Smooth muscle cell (in vitro differentiated cells): ENCODE results near the gene EFNA2. TPM values are rescaled to one million over a fixed set of nuclear protein-coding genes. Genes with fewer than 3 reads are reported as not detected.
A peak's percentile ranks its signal among the peaks of the same experiment; 100 is the strongest.

Experiments
- DNase-seq: peaks from one replicate; lab custom pipeline; 2025; ENCODE audit not compliant: unreplicated experiment; lab: John Stamatoyannopoulos, UW
- H2AFZ ChIP-seq: fragments of 200-600 bp; sonication (generic); 2 replicates; pipeline ENCODE4 v1.6.0; 2016; ENCODE audit warnings: antibody characterized with exemption, low read depth, mild to moderate bottlenecking
- H3F3A ChIP-seq: fragments of 200-600 bp; sonication (generic); 2 replicates; pipeline ENCODE4 v1.6.0; 2017; ENCODE audit warnings: antibody characterized with exemption, low read depth
- H3K27ac ChIP-seq: fragments of 200-600 bp; sonication (generic); 2 replicates; pipeline ENCODE4 v1.5.1; 2016; ENCODE audit warnings: low read depth, mild to moderate bottlenecking
- H3K27me3 ChIP-seq: fragments of 200-600 bp; sonication (generic); 2 replicates; pipeline ENCODE4 v1.6.1; 2016; ENCODE audit warnings: low read depth, mild to moderate bottlenecking
- H3K36me3 ChIP-seq: fragments of 200-600 bp; sonication (generic); 2 replicates; pipeline ENCODE4 v1.5.1; 2016; ENCODE audit warnings: low read depth
- H3K4me1 ChIP-seq: fragments of 200-600 bp; sonication (generic); 2 replicates; pipeline ENCODE4 v1.5.1; 2016; ENCODE audit warnings: low read depth
- H3K4me2 ChIP-seq: fragments of 200-600 bp; sonication (generic); 2 replicates; pipeline ENCODE4 v1.6.0; 2016; ENCODE audit warnings: mild to moderate bottlenecking
- H3K4me3 ChIP-seq: fragments of 200-600 bp; sonication (generic); 2 replicates; pipeline ENCODE4 v1.5.1; 2016; ENCODE audit warnings: mild to moderate bottlenecking
- H3K79me2 ChIP-seq: fragments of 200-600 bp; sonication (generic); 2 replicates; pipeline ENCODE4 v1.6.0; 2016; ENCODE audit warnings: low read depth, mild to moderate bottlenecking
- H3K9ac ChIP-seq: fragments of 200-600 bp; sonication (generic); 2 replicates; pipeline ENCODE4 v1.6.0; 2016; ENCODE audit warnings: low read depth
- H3K9me3 ChIP-seq: fragments of 200-600 bp; sonication (generic); replicated peaks from 2 replicates; pipeline ENCODE4 v1.5.1; 2016; ENCODE audit warnings: low read depth
- H4K20me1 ChIP-seq: fragments of 200-600 bp; sonication (generic); 2 replicates; pipeline ENCODE4 v1.6.0; 2016; ENCODE audit warnings: low read depth
- CTCF ChIP-seq: fragments of 200-600 bp; sonication (generic); IDR thresholded peaks from 2 replicates; pipeline ENCODE4 v1.5.1; 2017; ENCODE audit warnings: borderline replicate concordance, mild to moderate bottlenecking, antibody characterized with exemption; ENCODE audit not compliant: insufficient read depth, poor library complexity, severe bottlenecking
- WGBS: methylation state at CpG from one replicate; pipeline ENCODE4 v1.1.7; 2016; ENCODE audit warnings: low lambda C conversion rate; 5-methylcytosine and 5-hydroxymethylcytosine counted together
- polyA plus RNA-seq: library from polyadenylated mRNA; unstranded; fragments of >200 nt; fragmentation: Nextera tagmentation; extraction: Ambion mirVana; gene quantifications from 2 replicates; pipeline ENCODE4 v1.2.1, GENCODE V29; 2016
- total RNA-seq: library from RNA; depleted of rRNA; stranded (reverse); fragments of >200 nt; gene quantifications from 2 replicates; pipeline ENCODE4 v1.2.3, GENCODE V29; 2014

Gene EFNA2
- total and polyA plus RNA-seq, 2 experiments from 2014 or later = 0.89 to 6.2 TPM

DNA sequence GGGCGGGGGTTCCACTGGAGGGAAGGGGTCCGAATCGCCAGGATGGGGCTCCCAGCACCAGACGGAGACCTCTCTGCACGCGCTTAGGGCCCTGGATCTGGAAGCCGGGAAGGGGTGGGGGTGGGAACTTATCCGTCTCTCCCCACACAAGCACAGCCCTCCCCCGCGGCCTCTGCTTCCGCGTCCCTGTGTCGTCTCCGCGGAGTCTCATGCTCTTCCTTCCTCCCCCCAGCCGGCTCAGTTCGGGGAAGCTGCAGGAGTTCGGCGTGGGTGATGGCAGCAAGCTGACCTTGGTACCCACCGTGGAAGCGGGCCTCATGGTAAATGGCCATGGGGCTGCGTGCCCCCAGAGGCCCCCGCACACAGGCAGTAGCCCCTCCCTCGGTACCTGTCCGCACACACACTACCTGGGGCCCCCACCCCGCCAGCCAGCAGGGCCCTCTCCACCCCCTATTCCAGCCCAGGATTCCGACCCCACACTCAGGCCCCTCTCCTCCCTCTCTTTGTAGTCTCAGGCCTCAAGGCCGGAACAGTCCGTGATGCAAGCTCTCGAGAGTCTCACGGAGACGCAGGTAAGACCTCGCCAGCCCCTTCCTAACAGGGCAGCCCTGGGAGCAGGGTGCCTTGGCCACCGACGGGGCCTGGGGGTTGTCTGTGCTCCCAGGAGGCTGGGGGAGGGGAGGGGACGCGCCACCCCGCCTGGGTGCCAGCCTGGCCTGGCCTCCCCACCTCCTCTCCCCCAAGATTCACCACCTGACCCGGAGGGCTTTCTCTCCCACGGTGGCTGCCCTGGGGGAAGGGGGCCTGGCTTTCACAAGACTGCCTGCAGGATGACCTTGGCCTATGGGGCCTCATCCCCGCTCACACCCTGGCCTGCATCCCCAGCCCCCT, 34.1 kb upstream of the EFNA2 start:
- no peaks in the 10 kb centered on the region for H3K36me3 ChIP-seq
- H3K79me2 ChIP-seq = peaks cover 63% of the 10 kb centered on the region
- H3K27ac ChIP-seq = peak overlapping the region; percentile 97
- H3K4me2 ChIP-seq = peak overlapping the region; percentile 99
- TF ChIP-seq CTCF = no peak
- peak overlapping the region; percentile 86 for H3K9ac ChIP-seq
- peaks cover 7% of the 10 kb centered on the region for H3K4me1 ChIP-seq
- H4K20me1 ChIP-seq = peaks cover 66% of the 10 kb centered on the region
- H2AFZ ChIP-seq = no peak overlapping the region
- peaks cover 48% of the 10 kb centered on the region for H3F3A ChIP-seq
- H3K4me3 ChIP-seq = peak overlapping the region; percentile 99
- DNase-seq = peak; percentile 47
- no peaks in the 10 kb centered on the region for H3K27me3 ChIP-seq
- no peaks in the 10 kb centered on the region for H3K9me3 ChIP-seq
- 3% methylated on average over 30 of the region's 41 CpGs for WGBS

GRCh38 chr19:1252221-1252820, 33.4 kb upstream of the EFNA2 start:
- no peak for TF ChIP-seq CTCF
- Histone ChIP-seq H3K79me2 (peaks cover 70% of the 10 kb centered on the region), H2AFZ (no peak overlapping the region), H3K27me3 (no peaks in the 10 kb centered on the region), H3K4me2 (peak overlapping the region; percentile 99), H3K4me1 (peaks cover 7% of the 10 kb centered on the region), H3K4me3 (peak overlapping the region; percentile 99), H4K20me1 (peaks cover 73% of the 10 kb centered on the region), H3K9ac (peak overlapping the region; percentile 86), H3K36me3 (no peaks in the 10 kb centered on the region), H3K27ac (peak overlapping the region; percentile 97), H3F3A (peaks cover 54% of the 10 kb centered on the region), H3K9me3 (no peaks in the 10 kb centered on the region)
- peak; percentile 93 for DNase-seq
- WGBS = 7% methylated on average over 26 of the region's 30 CpGs

DNA sequence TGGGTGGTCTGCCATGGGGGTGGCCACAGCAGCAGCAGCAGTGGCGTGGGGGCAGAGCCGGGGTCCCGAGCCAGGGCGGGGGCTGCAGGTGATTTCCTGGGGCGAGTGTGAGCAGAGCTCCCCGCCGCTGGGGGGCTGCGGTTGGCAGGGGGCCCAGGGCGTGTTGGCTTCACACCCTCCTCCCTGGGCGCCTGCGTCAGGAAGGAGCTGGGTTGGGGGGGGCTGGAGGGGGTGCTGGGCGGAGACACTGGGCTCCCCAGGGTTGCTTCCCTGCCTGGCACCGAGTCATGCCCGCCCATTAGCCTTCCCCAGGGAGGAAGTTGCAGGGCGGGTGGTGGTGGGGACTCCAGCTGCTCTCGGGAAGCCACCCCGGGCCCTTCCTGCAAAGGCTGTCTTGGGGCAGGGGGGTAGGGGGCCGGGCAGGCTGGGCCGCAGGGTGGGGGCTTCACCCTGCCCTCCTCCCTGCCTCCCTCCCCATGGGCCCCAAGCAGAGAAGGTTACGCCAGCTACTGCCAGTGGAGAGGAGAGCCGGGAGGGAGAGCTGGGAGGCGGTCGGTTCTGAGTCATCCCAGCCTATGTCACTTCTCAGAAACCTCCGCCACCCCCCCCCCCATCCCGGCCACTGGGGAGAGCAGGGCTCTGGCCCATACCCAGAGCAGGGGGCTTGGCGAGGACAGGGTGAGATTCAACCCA, 32.7 kb upstream of the EFNA2 start:
- Histone ChIP-seq H3K27ac (peak overlapping the region; percentile 97), H3K4me2 (peak overlapping the region; percentile 99), H2AFZ (no peak overlapping the region), H3F3A (peaks cover 53% of the 10 kb centered on the region), H3K27me3 (no peaks in the 10 kb centered on the region), H3K4me3 (peak overlapping the region; percentile 99), H3K36me3 (no peaks in the 10 kb centered on the region), H3K9ac (peak overlapping the region; percentile 86), H3K4me1 (peaks cover 10% of the 10 kb centered on the region), H3K9me3 (no peaks in the 10 kb centered on the region), H3K79me2 (peaks cover 77% of the 10 kb centered on the region), H4K20me1 (peaks cover 80% of the 10 kb centered on the region)
- 11% methylated on average over 17 of the region's 26 CpGs for WGBS
- DNase-seq = peak; percentile 99
- no peak for TF ChIP-seq CTCF
